ENCODE results near the gene FILIP1L. TPM values are rescaled to one million over a fixed set of nuclear protein-coding genes. Genes with fewer than 3 reads are reported as not detected.

Gene FILIP1L
- total and polyA plus RNA-seq, 12 donors: 5.3 to 33.2 (median 17.4) TPM

- intact Hi-C loops (cut with DNase I): loop anchor here in 1 of 2 donors (10.0 kb wide), 1 partner anchor 75 kb away; no protein-coding TSS in a partner anchor
- no peak overlapping the region for H3K27ac ChIP-seq
- no peak for DNase-seq
- no peak overlapping the region for H3K4me3 ChIP-seq
- 78 to 89% (median 80%) methylated on average over 5 of the region's 5 CpGs for WGBS, 4 donors
- no peaks in the 10 kb centered on the region for H3K27me3 ChIP-seq
- no peaks in the 10 kb centered on the region for H3K36me3 ChIP-seq (replicated peaks in 1 of 2)
- H3K4me1 ChIP-seq (replicated peaks in 1 of 2): peaks cover 5 to 13% of the 10 kb centered on the region in 2 donors
- H3K9me3 ChIP-seq (replicated peaks in 1 of 3): no peaks in the 10 kb centered on the region
- TF ChIP-seq POLR2A (IDR thresholded peaks at IDR 0.05): no peak
- TF ChIP-seq, protein P1, sequence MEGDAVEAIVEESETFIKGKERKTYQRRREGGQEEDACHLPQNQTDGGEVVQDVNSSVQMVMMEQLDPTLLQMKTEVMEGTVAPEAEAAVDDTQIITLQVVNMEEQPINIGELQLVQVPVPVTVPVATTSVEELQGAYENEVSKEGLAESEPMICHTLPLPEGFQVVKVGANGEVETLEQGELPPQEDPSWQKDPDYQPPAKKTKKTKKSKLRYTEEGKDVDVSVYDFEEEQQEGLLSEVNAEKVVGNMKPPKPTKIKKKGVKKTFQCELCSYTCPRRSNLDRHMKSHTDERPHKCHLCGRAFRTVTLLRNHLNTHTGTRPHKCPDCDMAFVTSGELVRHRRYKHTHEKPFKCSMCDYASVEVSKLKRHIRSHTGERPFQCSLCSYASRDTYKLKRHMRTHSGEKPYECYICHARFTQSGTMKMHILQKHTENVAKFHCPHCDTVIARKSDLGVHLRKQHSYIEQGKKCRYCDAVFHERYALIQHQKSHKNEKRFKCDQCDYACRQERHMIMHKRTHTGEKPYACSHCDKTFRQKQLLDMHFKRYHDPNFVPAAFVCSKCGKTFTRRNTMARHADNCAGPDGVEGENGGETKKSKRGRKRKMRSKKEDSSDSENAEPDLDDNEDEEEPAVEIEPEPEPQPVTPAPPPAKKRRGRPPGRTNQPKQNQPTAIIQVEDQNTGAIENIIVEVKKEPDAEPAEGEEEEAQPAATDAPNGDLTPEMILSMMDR (IDR thresholded peaks at IDR 0.05): no peak
Observed at GRCh38 chr3:100009276-100010086, 104.8 kb downstream of the FILIP1L start.

- TF ChIP-seq POLR2A (IDR thresholded peaks at IDR 0.05): no peak
- TF ChIP-seq, protein P1 (IDR thresholded peaks at IDR 0.05): no peak
- intact Hi-C loops (cut with DNase I): no loop called here
- no peak overlapping the region for H3K4me3 ChIP-seq
- no peak for DNase-seq
- H3K4me1 ChIP-seq (replicated peaks in 1 of 2): peaks cover 5 to 13% of the 10 kb centered on the region in 2 donors
- H3K9me3 ChIP-seq (replicated peaks in 1 of 3): no peaks in the 10 kb centered on the region
- no peaks in the 10 kb centered on the region for H3K27me3 ChIP-seq
- H3K27ac ChIP-seq: no peak overlapping the region
- H3K36me3 ChIP-seq (replicated peaks in 1 of 2): no peaks in the 10 kb centered on the region
Observed at GRCh38 chr3:100008081-100008698, 106.1 kb downstream of the FILIP1L start.

DNA sequence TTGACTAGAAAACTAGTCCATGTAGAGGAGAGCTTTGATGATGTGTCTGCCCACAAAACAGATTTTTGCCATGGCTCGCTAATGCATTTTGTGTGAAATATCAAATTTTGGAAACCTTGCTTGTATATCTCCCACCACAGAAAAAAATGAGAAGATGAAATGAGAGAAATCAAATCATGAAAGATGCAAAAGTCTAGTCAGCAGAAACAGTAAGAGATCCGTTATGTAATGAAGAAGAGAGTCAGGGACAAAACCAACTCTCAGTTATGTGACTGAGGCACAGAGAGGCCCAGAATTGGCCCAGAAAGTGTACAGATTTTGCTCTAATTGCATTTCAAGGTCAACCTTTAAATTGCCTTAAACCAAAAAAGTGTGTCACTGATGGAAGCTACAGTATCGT, 107.0 kb downstream of the FILIP1L start:
- TF ChIP-seq POLR2A (IDR thresholded peaks at IDR 0.05): no peak
- TF ChIP-seq, protein P1 (IDR thresholded peaks at IDR 0.05): no peak
- Histone ChIP-seq H3K36me3 (replicated peaks in 1 of 2) (no peaks in the 10 kb centered on the region), H3K27ac (no peak overlapping the region), H3K4me1 (replicated peaks in 1 of 2) (peaks cover 5 to 13% of the 10 kb centered on the region in 2 donors), H3K27me3 (no peaks in the 10 kb centered on the region), H3K4me3 (no peak overlapping the region), H3K9me3 (replicated peaks in 1 of 3) (no peaks in the 10 kb centered on the region)
- WGBS, 4 donors: 88 to 95% (median 93%) methylated on average over 3 of the region's 3 CpGs
- no peak for DNase-seq
- intact Hi-C loops (cut with DNase I): no loop called here

GRCh38 chr3:100006570-100007271, 107.6 kb downstream of the FILIP1L start:
- TF ChIP-seq, protein P1 (IDR thresholded peaks at IDR 0.05): peak in 2 of 6 experiments; percentile 17 to 19
- TF ChIP-seq POLR2A (IDR thresholded peaks at IDR 0.05): no peak
- Histone ChIP-seq H3K36me3 (replicated peaks in 1 of 2) (no peaks in the 10 kb centered on the region), H3K4me3 (no peak overlapping the region), H3K4me1 (replicated peaks in 1 of 2) (peaks cover 5 to 13% of the 10 kb centered on the region in 2 donors), H3K27ac (peak overlapping the region in 1 of 5 donors; percentile 3), H3K27me3 (no peaks in the 10 kb centered on the region), H3K9me3 (replicated peaks in 1 of 3) (no peaks in the 10 kb centered on the region)
- DNase-seq: no peak
- WGBS, 4 donors: 50 to 67% (median 62%) methylated on average over 2 of the region's 2 CpGs
- intact Hi-C loops (cut with DNase I): no loop called here

All from adrenal gland (tissue), 12 donors.